Activated T-helper 1 cell treated with anti-CD3 and anti-CD28 coated beads, Interleukin-2, amount 50 U/mL, for 16 hours (primary cell): ENCODE results near the gene BORCS6.

Experiments used
- DNase-seq, 2 donors: peaks; one replicate each; pipeline ENCODE4 v3.0.0-alpha.2; 2020; ENCODE audit warnings: low read depth in 1 of 2, low spot score in 1 of 2

The BORCS6 gene

GRCh38 chr17:8212312-8213180 is 22.6 kb upstream of the BORCS6 start:
- no peak for DNase-seq

GRCh38 chr17:8210761-8211458 is 20.9 kb upstream of the BORCS6 start:
- no peak for DNase-seq

GRCh38 chr17:8209907-8210760 is 20.2 kb upstream of the BORCS6 start, which contains the start of gene AURKB:
Gene AURKB, minus strand, starts transcription at chr17:8210575. Its CDS starts 351 bp downstream, at chr17:8210224.
- DNase-seq: peak; percentile 82 to 86

- no peak for DNase-seq
Observed at GRCh38 chr17:8206536-8206935, 16.6 kb upstream of the BORCS6 start.

- DNase-seq: no peak
Observed at GRCh38 chr17:8204761-8205555, 15.0 kb upstream of the BORCS6 start.

GRCh38 chr17:8192070-8192815 is 2.3 kb upstream of the BORCS6 start:
- no peak for DNase-seq

- DNase-seq: no peak
Observed at GRCh38 chr17:8190506-8190905, 526 bp upstream of the BORCS6 start.

GRCh38 chr17:8189041-8189710 is 804 bp downstream of the BORCS6 start:
- DNase-seq: no peak

- no peak for DNase-seq
Observed at GRCh38 chr17:8188263-8188839, 1.6 kb downstream of the BORCS6 start.

GRCh38 chr17:8187517-8188262 is 2.3 kb downstream of the BORCS6 start:
- DNase-seq: peak; percentile 63 to 81

- peak; percentile 80 to 82 for DNase-seq
Observed at GRCh38 chr17:8186787-8187516, 3.0 kb downstream of the BORCS6 start.

- no peak for DNase-seq
Observed at GRCh38 chr17:8186446-8186786, 3.6 kb downstream of the BORCS6 start.

GRCh38 chr17:8185582-8186445 is 4.2 kb downstream of the BORCS6 start:
- peak; percentile 87 to 95 for DNase-seq

- DNase-seq: no peak
Observed at GRCh38 chr17:8176998-8177731, 12.8 kb downstream of the BORCS6 start.

GRCh38 chr17:8176197-8176940 is 13.6 kb downstream of the BORCS6 start, which contains the start of gene TMEM107:
Gene TMEM107, minus strand, starts transcription at chr17:8176380. Its CDS starts 94 bp downstream, at chr17:8176286.
- DNase-seq: peak; percentile 74 to 81
